IMR-90 (cell line): ENCODE measurements around the gene ZNF853. TPM values are rescaled to one million over a fixed set of nuclear protein-coding genes. Genes with fewer than 3 reads are reported as not detected.

ENCODE experiments used
- ATAC-seq: fragments of 200-7000 bp; cut with Tn5 transposase; 2 replicates; pipeline ENCODE4 v1.9.1; 2020; ENCODE audit warnings: low read depth, mild to moderate bottlenecking, moderate library complexity
- BruUV-seq: library from RNA; stranded (reverse); fragments of 400-500 nt; replicated peaks from 2 replicates; lab custom pipeline; 2021; lab: Mats Ljungman, UMichigan
- CTCF ChIA-PET: fragments of 300-600 bp; formaldehyde crosslinking; extraction: SDS; loops from one replicate; lab custom pipeline; 2021; ENCODE audit warnings: antibody characterized with exemption; lab: Yijun Ruan, JAX
- POLR2A ChIA-PET: fragments of 300-600 bp; sonication (Branson Sonifier 250); formaldehyde crosslinking; loops from one replicate; lab custom pipeline; 2022; ENCODE audit warnings: antibody characterized with exemption; ENCODE audit not compliant: unreplicated experiment; lab: Charles Lee
- DNase-seq: peaks from one replicate; pipeline ENCODE4 v3.0.0; 2013
- H2AFZ ChIP-seq: replicated peaks from 2 replicates; pipeline ENCODE3; 2013; ENCODE audit warnings: low read length, mild to moderate bottlenecking; ENCODE audit not compliant: poor library complexity
- H2AK5ac ChIP-seq: 2 replicates; pipeline ENCODE4 v1.6.1; 2013; ENCODE audit warnings: low read depth, low read length, inconsistent platforms
- H2AK9ac ChIP-seq: replicated peaks from 2 replicates; pipeline ENCODE3; 2013; ENCODE audit warnings: mild to moderate bottlenecking, low read depth, low read length, moderate library complexity; ENCODE audit not compliant: poor library complexity
- H2BK120ac ChIP-seq: 2 replicates; pipeline ENCODE4 v1.6.1; 2013; ENCODE audit warnings: low read depth, low read length, inconsistent platforms
- H2BK15ac ChIP-seq: 3 replicates; pipeline ENCODE4 v1.6.1; 2013; ENCODE audit warnings: low read depth, low read length, inconsistent platforms
- H2BK20ac ChIP-seq: 2 replicates; pipeline ENCODE4 v1.6.1; 2013; ENCODE audit warnings: low read depth, mild to moderate bottlenecking, inconsistent platforms, low read length, moderate library complexity
- H2BK5ac ChIP-seq: 2 replicates; pipeline ENCODE4 v1.6.1; 2013; ENCODE audit warnings: mild to moderate bottlenecking, low read depth, low read length, inconsistent platforms; ENCODE audit not compliant: poor library complexity, severe bottlenecking
- H3K14ac ChIP-seq: replicated peaks from 2 replicates; pipeline ENCODE4 v1.6.1; 2013; ENCODE audit warnings: low read depth, low read length, inconsistent platforms
- H3K18ac ChIP-seq: 2 replicates; pipeline ENCODE4 v1.6.1; 2013; ENCODE audit warnings: low read depth, low read length, control low read depth
- H3K23ac ChIP-seq: 2 replicates; pipeline ENCODE4 v1.6.1; 2013; ENCODE audit warnings: low read depth, low read length, inconsistent platforms
- H3K27ac ChIP-seq: 2 replicates; pipeline ENCODE4 v1.5.1; 2013; ENCODE audit warnings: mild to moderate bottlenecking, control low read depth, low read length; ENCODE audit not compliant: insufficient read depth
- H3K27me3 ChIP-seq: 2 replicates; pipeline ENCODE4 v1.6.1; 2013; ENCODE audit warnings: low read length; ENCODE audit not compliant: control insufficient read depth, insufficient read depth
- H3K36me3 ChIP-seq: 2 replicates; pipeline ENCODE4 v1.6.1; 2013; ENCODE audit warnings: low read length, mixed read lengths; ENCODE audit not compliant: control insufficient read depth, insufficient read depth
- H3K4ac ChIP-seq: 2 replicates; pipeline ENCODE4 v1.6.1; 2013; ENCODE audit warnings: low read depth, low read length, inconsistent platforms
- H3K4me1 ChIP-seq: 2 replicates; pipeline ENCODE4 v1.6.1; 2013; ENCODE audit warnings: low read length, mixed read lengths; ENCODE audit not compliant: control insufficient read depth, insufficient read depth
- H3K4me2 ChIP-seq: 2 replicates; pipeline ENCODE4 v1.6.1; 2013; ENCODE audit warnings: low read depth, mild to moderate bottlenecking, control low read depth, low read length, moderate library complexity
- H3K4me3 ChIP-seq: 2 replicates; pipeline ENCODE4 v1.5.1; 2013; ENCODE audit warnings: low read depth, mild to moderate bottlenecking, control low read depth, low read length, moderate library complexity; ENCODE audit not compliant: insufficient read depth
- H3K56ac ChIP-seq: 2 replicates; pipeline ENCODE4 v1.6.1; 2013; ENCODE audit warnings: low read length, inconsistent platforms; ENCODE audit not compliant: insufficient read depth; ENCODE audit errors: extremely low read depth
- H3K79me1 ChIP-seq, 2 experiments: 2 replicates each; pipeline ENCODE4 v1.6.1; 2013; ENCODE audit warnings: low read length in 2 of 2, inconsistent platforms in 1 of 2, low read depth in 1 of 2
- H3K9ac ChIP-seq: 2 replicates; pipeline ENCODE4 v1.6.1; 2013; ENCODE audit warnings: low read depth, low read length, control low read depth
- H3K9me1 ChIP-seq: 2 replicates; pipeline ENCODE4 v1.6.1; 2013; ENCODE audit warnings: low read length, inconsistent platforms; ENCODE audit not compliant: insufficient read depth
- H3K9me3 ChIP-seq: 2 replicates; pipeline ENCODE4 v1.6.1; 2013; ENCODE audit warnings: low read length; ENCODE audit not compliant: control insufficient read depth, insufficient read depth
- H4K20me1 ChIP-seq: 2 replicates; pipeline ENCODE4 v1.6.1; 2013; ENCODE audit warnings: low read length, inconsistent platforms; ENCODE audit not compliant: insufficient read depth
- H4K5ac ChIP-seq: 2 replicates; pipeline ENCODE4 v1.6.1; 2013; ENCODE audit warnings: mild to moderate bottlenecking, low read depth, low read length, control low read depth
- H4K8ac ChIP-seq, 2 experiments: 2 replicates each; pipeline ENCODE4 v1.6.1; 2013; ENCODE audit warnings: low read depth in 2 of 2, low read length in 2 of 2, control low read depth in 1 of 2, inconsistent platforms in 1 of 2
- H4K91ac ChIP-seq: 2 replicates; pipeline ENCODE4 v1.6.1; 2013; ENCODE audit warnings: low read depth, low read length, inconsistent platforms; ENCODE audit not compliant: insufficient read depth
- BHLHE40 ChIP-seq: fragments of 150-350 bp; IDR thresholded peaks from 2 replicates; pipeline ENCODE4 v1.6.1; 2016; ENCODE audit warnings: mild to moderate bottlenecking, low read depth, low read length
- CEBPB ChIP-seq: IDR thresholded peaks from 2 replicates; pipeline ENCODE4 v1.6.1; 2012; ENCODE audit warnings: low read depth, low read length, improper control_type of control experiment
- CHD1 ChIP-seq: IDR thresholded peaks from 2 replicates; pipeline ENCODE4 v1.6.1; 2012; ENCODE audit warnings: low read depth, low read length, improper control_type of control experiment
- CTCF ChIP-seq: conservative IDR thresholded peaks from 2 replicates; pipeline ENCODE4 v1.5.1; 2012; ENCODE audit warnings: mild to moderate bottlenecking, low read depth, low read length, improper control_type of control experiment
- ELK1 ChIP-seq: fragments of 150-350 bp; IDR thresholded peaks from 2 replicates; pipeline ENCODE4 v1.6.1; 2016; ENCODE audit warnings: low read depth, mild to moderate bottlenecking, low read length, moderate library complexity, borderline replicate concordance
- FOS ChIP-seq: fragments of 150-350 bp; IDR thresholded peaks from 2 replicates; pipeline ENCODE4 v1.6.1; 2016; ENCODE audit warnings: low read depth, low read length
- MAFK ChIP-seq: IDR thresholded peaks from 2 replicates; pipeline ENCODE4 v1.6.1; 2012; ENCODE audit warnings: low read depth, low read length, improper control_type of control experiment
- NFE2L2 ChIP-seq: fragments of 150-350 bp; IDR thresholded peaks from 2 replicates; pipeline ENCODE4 v1.6.1; 2016; ENCODE audit warnings: low read depth, mild to moderate bottlenecking, low read length
- POLR2A ChIP-seq: IDR thresholded peaks from 2 replicates; pipeline ENCODE4 v1.6.1; 2012; ENCODE audit warnings: mild to moderate bottlenecking, low read depth, low read length
- RAD21 ChIP-seq: IDR thresholded peaks from 2 replicates; pipeline ENCODE4 v1.6.1; 2012; ENCODE audit warnings: low read length, improper control_type of control experiment
- RCOR1 ChIP-seq: IDR thresholded peaks from 2 replicates; pipeline ENCODE4 v1.6.1; 2012; ENCODE audit warnings: mild to moderate bottlenecking, low read length, improper control_type of control experiment; ENCODE audit not compliant: insufficient replicate concordance
- RFX5 ChIP-seq: IDR thresholded peaks from 2 replicates; pipeline ENCODE4 v1.8.0; 2012; ENCODE audit warnings: low read depth, mild to moderate bottlenecking, low read length, moderate library complexity
- SMC3 ChIP-seq: fragments of 150-350 bp; IDR thresholded peaks from 2 replicates; pipeline ENCODE4 v1.6.1; 2016; ENCODE audit warnings: low read depth, mild to moderate bottlenecking, antibody characterized with exemption, low read length, moderate library complexity
- WGBS, 2 experiments: methylation state at CpG; one replicate each; pipeline versions ENCODE4 v1.1.5 to v1.1.7; 2013; ENCODE audit warnings: missing lambda C conversion rate in 2 of 2; ENCODE audit not compliant: insufficient read length in 1 of 2; ENCODE audit errors: extremely low coverage in 2 of 2; 5-methylcytosine and 5-hydroxymethylcytosine counted together
- dilution Hi-C: fragments of 300-500 bp; cut with HindIII; formaldehyde crosslinking; loops from one replicate; pipeline ENCODE4 v1.14.3; 2018; ENCODE audit warnings: low sequenced_read_pairs; ENCODE audit not compliant: unreplicated experiment
- in situ Hi-C: fragments of 300-500 bp; cut with MboI; formaldehyde crosslinking; loops from 3 replicates; pipeline ENCODE4 v1.14.3; 2019; ENCODE audit warnings: low sequenced_read_pairs, inconsistent platforms, mixed read lengths
- intact Hi-C: fragments of 100-400 bp; cut with micrococcal nuclease; formaldehyde crosslinking; loops from 2 replicates; pipeline ENCODE4 v1.10.0; 2022
- polyA plus RNA-seq, 3 experiments: library from polyadenylated mRNA; depleted of rRNA; stranded (reverse); fragments of >200 nt; gene quantifications; 2 replicates each; pipeline ENCODE4 v1.2.3, GENCODE V29; 2012; ENCODE audit warnings: low replicate concordance in 1 of 3
- total RNA-seq: library from RNA; depleted of rRNA; stranded (reverse); fragments of >200 nt; gene quantifications from 2 replicates; pipeline ENCODE4 v1.2.3, GENCODE V29; 2012

ZNF853 gene
- total and polyA plus RNA-seq, 2 of the 4 experiments (the other 2 are of a cell fraction): 3.4 TPM

- no peak for TF ChIP-seq NFE2L2
These were observed 529 bp downstream of the ZNF853 start (continued) for GRCh38 chr7:6615723-6616555.

GRCh38 chr7:6616854-6617643 lies 1.6 kb downstream of the ZNF853 start:
- H3K79me1 ChIP-seq: no peaks in the 10 kb centered on the region
- ATAC-seq: no peak
- H3K56ac ChIP-seq: no peak overlapping the region
- H2BK120ac ChIP-seq: no peak overlapping the region
- H2AK9ac ChIP-seq: peak overlapping the region; percentile 9
- H3K9me3 ChIP-seq: no peaks in the 10 kb centered on the region
- peaks cover 6% of the 10 kb centered on the region; the same call in 1 of the 2 replicates for H3K27me3 ChIP-seq
- no peak overlapping the region for H3K4me2 ChIP-seq
- H4K91ac ChIP-seq: no peak overlapping the region
- in situ Hi-C loops: no loop called here
- H2BK15ac ChIP-seq: no peak overlapping the region
- H4K5ac ChIP-seq: no peak overlapping the region
- H2BK20ac ChIP-seq: no peak overlapping the region
- no peak overlapping the region for H4K8ac ChIP-seq
- H3K14ac ChIP-seq: no peak overlapping the region
- no peaks in the 10 kb centered on the region for H4K20me1 ChIP-seq
- no peak overlapping the region for H3K18ac ChIP-seq
- H3K9me1 ChIP-seq: no peaks in the 10 kb centered on the region
- intact Hi-C loops: no loop called here
- peaks cover 3% of the 10 kb centered on the region; the same call in 1 of the 2 replicates for H3K4me1 ChIP-seq
- H3K4me3 ChIP-seq: no peak overlapping the region
- no peak overlapping the region for H3K9ac ChIP-seq
- no peak overlapping the region for H2BK5ac ChIP-seq
- H2AK5ac ChIP-seq: no peak overlapping the region
- dilution Hi-C loops: no loop called here
- H2AFZ ChIP-seq: no peak overlapping the region
- BruUV-seq: no TSS peak
- no peak overlapping the region for H3K4ac ChIP-seq
- H3K27ac ChIP-seq: no peak overlapping the region
- CTCF ChIA-PET: no interaction called here
- no peak overlapping the region for H3K23ac ChIP-seq
- 100% methylated on average over 5 of the region's 20 CpGs; no CpG with 5 or more reads in 1 of the 2 experiments for WGBS, 2 experiments
- peaks cover 7% of the 10 kb centered on the region for H3K36me3 ChIP-seq
- no peak for DNase-seq
- POLR2A ChIA-PET: no interaction called here
- TF ChIP-seq CEBPB (no peak), FOS (no peak), RCOR1 (no peak), SMC3 (no peak), CTCF (no peak), POLR2A (no peak), CHD1 (no peak), RFX5 (no peak), ELK1 (no peak), RAD21 (no peak), BHLHE40 (no peak), MAFK (no peak)
